HUES48 (cell line): ENCODE data around the gene SDF4.

Experiments
- H3K27ac ChIP-seq: one replicate; pipeline ENCODE4 v1.7.0; 2013; ENCODE audit warnings: low read depth, low read length, inconsistent platforms
- H3K27me3 ChIP-seq: 2 replicates; pipeline ENCODE4 v1.6.1; 2013; ENCODE audit warnings: mild to moderate bottlenecking, low read length; ENCODE audit not compliant: control insufficient read depth, insufficient read depth
- H3K36me3 ChIP-seq: 2 replicates; pipeline ENCODE4 v1.6.1; 2013; ENCODE audit warnings: low read length; ENCODE audit not compliant: control insufficient read depth, insufficient read depth
- H3K4me1 ChIP-seq: 2 replicates; pipeline ENCODE4 v1.6.1; 2013; ENCODE audit warnings: mild to moderate bottlenecking, low read length; ENCODE audit not compliant: control insufficient read depth, insufficient read depth
- H3K4me3 ChIP-seq: 2 replicates; pipeline ENCODE4 v1.5.1; 2013; ENCODE audit warnings: mild to moderate bottlenecking, low read depth, low read length
- H3K9ac ChIP-seq: 2 replicates; pipeline ENCODE4 v1.6.1; 2013; ENCODE audit warnings: mild to moderate bottlenecking, low read depth, low read length, moderate library complexity
- H3K9me3 ChIP-seq: 2 replicates; pipeline ENCODE4 v1.6.1; 2013; ENCODE audit warnings: low read length; ENCODE audit not compliant: control insufficient read depth, insufficient read depth

The SDF4 gene

DNA sequence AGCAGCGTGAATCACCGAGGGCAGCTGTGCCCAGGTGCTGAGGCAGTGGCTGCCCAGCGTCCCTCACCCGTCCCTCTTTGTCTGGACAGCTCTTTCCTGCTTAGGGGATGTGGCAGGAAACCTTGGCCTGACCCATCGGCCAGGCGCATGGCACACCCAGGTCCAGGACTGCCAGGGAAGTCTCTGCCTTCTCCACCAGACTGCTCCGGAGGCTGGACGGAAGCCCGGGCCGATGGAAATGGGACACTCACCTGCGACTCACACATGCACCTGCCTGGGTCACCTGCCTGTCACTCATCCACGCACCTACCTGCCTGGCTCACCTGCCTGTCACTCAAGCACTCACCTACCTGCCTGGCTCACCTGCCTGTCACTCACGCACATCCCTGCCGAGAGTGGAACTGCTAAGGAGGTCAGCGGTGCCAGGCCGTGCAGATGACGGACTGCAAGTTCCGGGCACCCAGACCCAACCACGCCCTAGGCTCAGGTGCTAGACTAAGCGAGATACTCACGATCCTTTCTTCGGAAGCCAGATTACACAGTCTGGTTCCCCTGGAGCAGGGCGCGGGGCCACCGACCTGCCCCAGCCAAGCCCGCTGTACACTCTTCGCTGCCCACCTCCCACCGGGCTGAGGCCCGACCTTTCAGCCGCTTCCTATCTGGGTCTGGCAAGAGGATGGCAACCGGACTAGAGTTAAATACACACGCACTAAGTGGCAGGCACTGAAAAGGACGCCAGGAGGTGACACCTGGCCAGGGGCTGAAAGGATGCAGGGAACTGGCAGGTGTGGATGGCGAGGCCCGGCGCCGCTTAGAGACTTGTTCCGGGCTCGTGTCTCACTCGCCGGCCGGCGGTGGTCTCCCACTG lies 40.8 kb upstream of the SDF4 start:
- Histone ChIP-seq H3K36me3 (peaks cover 13% of the 10 kb centered on the region), H3K27me3 (no peaks in the 10 kb centered on the region; the same call in 1 of the 2 replicates), H3K9ac (peak overlapping the region; percentile 85), H3K27ac (peak overlapping the region; percentile 77), H3K9me3 (no peaks in the 10 kb centered on the region), H3K4me1 (no peaks in the 10 kb centered on the region), H3K4me3 (peak overlapping the region; percentile 73)

DNA sequence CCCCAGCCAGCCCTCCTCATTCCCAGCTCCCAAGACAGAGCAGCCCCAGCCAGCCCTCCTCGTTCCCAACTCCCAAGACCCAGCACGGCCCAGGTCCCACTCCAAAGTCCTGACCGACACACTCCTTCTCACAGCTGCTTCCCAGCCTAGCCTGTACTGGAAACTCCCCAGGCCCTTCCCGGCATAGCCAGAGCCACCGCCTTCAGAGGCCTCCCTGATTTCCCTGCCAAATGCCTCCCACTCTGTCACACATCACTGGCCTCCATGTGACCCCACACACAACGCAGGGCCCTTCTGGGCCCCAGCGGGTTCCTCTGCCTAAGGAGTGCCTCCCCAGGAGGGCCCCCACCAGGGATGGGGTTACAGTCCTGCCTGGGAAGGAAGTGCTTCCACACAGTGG lies 39.0 kb upstream of the SDF4 start:
- no peaks in the 10 kb centered on the region for H3K9me3 ChIP-seq
- H3K4me3 ChIP-seq = no peak overlapping the region
- H3K4me1 ChIP-seq = no peaks in the 10 kb centered on the region
- H3K9ac ChIP-seq = no peak overlapping the region
- peaks cover 24% of the 10 kb centered on the region for H3K36me3 ChIP-seq
- no peak overlapping the region for H3K27ac ChIP-seq
- no peaks in the 10 kb centered on the region; the same call in 1 of the 2 replicates for H3K27me3 ChIP-seq

DNA sequence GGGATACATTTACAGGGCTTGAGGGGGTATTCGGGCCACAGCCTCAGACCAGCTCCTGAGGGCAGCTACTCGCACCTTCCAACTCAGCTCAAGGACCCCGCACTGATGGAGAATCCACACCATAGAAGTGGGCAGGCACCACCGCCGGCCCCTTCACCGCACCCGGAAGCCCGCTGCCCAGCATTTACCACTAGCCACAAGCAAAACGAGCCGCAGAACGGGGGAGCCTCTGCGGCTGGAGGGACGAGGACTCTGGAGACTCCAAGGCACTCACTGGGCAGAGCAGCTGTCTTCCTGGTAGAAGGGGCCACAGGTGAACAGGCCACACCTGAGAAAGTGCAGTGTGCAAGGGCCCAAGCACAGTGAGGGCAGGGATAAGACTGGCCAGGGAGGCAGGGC lies 36.5 kb upstream of the SDF4 start:
- H3K27me3 ChIP-seq = no peaks in the 10 kb centered on the region
- H3K9ac ChIP-seq = no peak overlapping the region
- no peaks in the 10 kb centered on the region for H3K9me3 ChIP-seq
- H3K4me3 ChIP-seq = no peak overlapping the region
- no peak overlapping the region for H3K27ac ChIP-seq
- H3K4me1 ChIP-seq = no peaks in the 10 kb centered on the region
- peaks cover 48% of the 10 kb centered on the region for H3K36me3 ChIP-seq

GRCh38 chr1:1267488-1268283 lies 35.9 kb upstream of the SDF4 start:
- H3K27me3 ChIP-seq = no peaks in the 10 kb centered on the region
- no peaks in the 10 kb centered on the region for H3K9me3 ChIP-seq
- no peak overlapping the region for H3K9ac ChIP-seq
- no peak overlapping the region for H3K4me3 ChIP-seq
- no peak overlapping the region for H3K27ac ChIP-seq
- H3K36me3 ChIP-seq = peaks cover 54% of the 10 kb centered on the region
- no peaks in the 10 kb centered on the region for H3K4me1 ChIP-seq

DNA sequence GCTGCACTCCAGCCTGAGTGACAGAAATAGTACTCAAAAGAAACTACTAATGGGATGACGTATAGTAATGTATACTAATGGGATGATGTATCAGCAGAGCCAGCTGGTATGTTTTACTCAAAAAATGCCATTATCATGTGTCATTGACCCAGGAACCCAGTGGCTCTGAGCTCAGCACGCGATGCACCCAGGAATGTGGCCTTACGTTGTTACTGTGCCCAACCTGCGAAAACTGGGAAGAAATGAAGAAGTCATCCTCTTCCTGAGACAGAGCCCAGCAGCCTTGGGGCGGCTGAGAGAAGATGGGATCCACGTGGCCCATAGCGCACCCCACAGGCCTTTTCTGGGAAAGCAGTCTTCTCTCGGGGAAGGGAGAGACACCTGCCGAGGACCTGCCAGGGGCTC lies 33.1 kb upstream of the SDF4 start:
- Histone ChIP-seq H3K9ac (no peak overlapping the region), H3K9me3 (no peaks in the 10 kb centered on the region), H3K27me3 (no peaks in the 10 kb centered on the region), H3K36me3 (peaks cover 66% of the 10 kb centered on the region), H3K27ac (no peak overlapping the region), H3K4me3 (no peak overlapping the region), H3K4me1 (no peaks in the 10 kb centered on the region)

GRCh38 chr1:1264026-1264425 lies 32.2 kb upstream of the SDF4 start:
- no peak overlapping the region for H3K4me3 ChIP-seq
- H3K9me3 ChIP-seq = no peaks in the 10 kb centered on the region
- no peaks in the 10 kb centered on the region for H3K27me3 ChIP-seq
- H3K9ac ChIP-seq = no peak overlapping the region
- no peak overlapping the region for H3K27ac ChIP-seq
- H3K4me1 ChIP-seq = no peaks in the 10 kb centered on the region
- peaks cover 73% of the 10 kb centered on the region for H3K36me3 ChIP-seq

- H3K36me3 ChIP-seq = peaks cover 73% of the 10 kb centered on the region
- no peak overlapping the region for H3K27ac ChIP-seq
- no peaks in the 10 kb centered on the region for H3K27me3 ChIP-seq
- no peak overlapping the region for H3K4me3 ChIP-seq
- H3K9ac ChIP-seq = no peak overlapping the region
- peaks cover 3% of the 10 kb centered on the region; the same call in 1 of the 2 replicates for H3K4me1 ChIP-seq
- H3K9me3 ChIP-seq = no peaks in the 10 kb centered on the region
Observed at GRCh38 chr1:1262758-1263157, 31.0 kb upstream of the SDF4 start.

DNA sequence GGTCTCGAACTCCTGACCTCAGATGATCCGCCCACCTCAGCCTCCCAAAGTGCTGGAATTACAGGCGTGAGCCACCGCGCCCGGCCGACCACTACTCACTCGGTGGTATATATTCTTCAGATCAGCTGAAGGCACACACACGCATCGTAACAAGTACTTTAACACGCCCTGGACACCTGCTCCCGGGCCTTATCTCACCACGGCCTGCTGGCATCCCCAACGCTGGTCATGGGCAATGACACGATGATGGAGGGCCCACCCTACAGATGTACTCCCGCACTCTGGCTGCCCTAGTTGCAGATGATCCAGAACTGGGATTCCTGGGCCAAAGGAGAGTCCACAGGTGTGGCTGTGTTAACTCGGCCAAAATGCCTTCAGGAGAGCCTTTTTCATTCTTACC lies 30.3 kb upstream of the SDF4 start:
- no peak overlapping the region for H3K4me3 ChIP-seq
- no peaks in the 10 kb centered on the region for H3K27me3 ChIP-seq
- no peak overlapping the region for H3K9ac ChIP-seq
- H3K27ac ChIP-seq = no peak overlapping the region
- H3K4me1 ChIP-seq = peaks cover 7% of the 10 kb centered on the region; the same call in 1 of the 2 replicates
- no peaks in the 10 kb centered on the region for H3K9me3 ChIP-seq
- peaks cover 67% of the 10 kb centered on the region for H3K36me3 ChIP-seq

- Histone ChIP-seq H3K4me1 (peaks cover 7% of the 10 kb centered on the region; the same call in 1 of the 2 replicates), H3K27ac (no peak overlapping the region), H3K9me3 (no peaks in the 10 kb centered on the region), H3K27me3 (no peaks in the 10 kb centered on the region), H3K36me3 (peaks cover 72% of the 10 kb centered on the region), H3K4me3 (no peak overlapping the region), H3K9ac (no peak overlapping the region)
Observed at GRCh38 chr1:1260843-1261560, 29.2 kb upstream of the SDF4 start.

DNA sequence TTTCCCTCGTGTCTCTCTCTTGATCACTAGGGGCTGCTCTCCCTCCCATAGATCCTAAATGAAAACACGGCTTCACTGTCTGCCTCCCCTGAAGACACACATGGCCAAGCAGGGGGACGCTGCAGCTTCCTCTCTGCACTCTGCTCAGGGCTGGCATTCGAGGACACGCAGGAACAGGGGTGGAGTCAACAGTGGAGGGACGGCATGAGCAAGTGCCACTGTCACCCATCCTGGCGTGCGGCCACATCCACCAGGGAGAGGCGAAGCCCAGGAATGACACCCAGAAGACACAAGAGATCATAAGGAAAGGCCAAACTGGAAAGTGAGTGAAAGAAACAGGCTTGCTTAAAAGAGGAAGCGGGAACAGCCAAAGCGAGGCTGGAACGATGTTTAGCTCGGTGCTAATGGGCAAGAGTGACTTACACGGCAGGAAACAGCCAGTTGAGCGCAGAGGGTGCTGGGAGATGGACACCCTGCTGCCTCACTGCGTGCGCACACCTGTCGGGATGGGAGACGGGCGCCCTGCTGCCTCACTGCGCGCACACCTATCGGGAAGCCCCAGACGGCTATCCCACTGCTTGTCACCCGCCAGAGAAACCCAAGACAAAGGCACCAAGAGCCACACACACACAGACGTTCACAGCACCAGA lies 28.3 kb upstream of the SDF4 start:
- H3K36me3 ChIP-seq = peaks cover 72% of the 10 kb centered on the region
- no peak overlapping the region for H3K27ac ChIP-seq
- no peak overlapping the region for H3K9ac ChIP-seq
- H3K4me3 ChIP-seq = no peak overlapping the region
- H3K9me3 ChIP-seq = no peaks in the 10 kb centered on the region
- no peaks in the 10 kb centered on the region for H3K27me3 ChIP-seq
- peaks cover 7% of the 10 kb centered on the region; the same call in 1 of the 2 replicates for H3K4me1 ChIP-seq
